Erythroblast (primary cell): ENCODE results near the gene MMEL1.
"Not testable (repeated sequence)": the region's sequence is repeated elsewhere in the genome, so short reads cannot be mapped to it uniquely, and the experiment has no call there.

Source experiments
- DNase-seq, 2 experiments: peaks; one replicate each; lab custom pipeline; 2025; lab: John Stamatoyannopoulos, UW
- GATA1 ChIP-seq: IDR thresholded peaks from 2 replicates; pipeline ENCODE4 v1.6.1; 2011; ENCODE audit warnings: low read depth, mild to moderate bottlenecking, control low read depth, low read length, moderate library complexity
- POLR2A ChIP-seq: IDR thresholded peaks from 2 replicates; pipeline ENCODE4 v1.6.1; 2011; ENCODE audit warnings: mild to moderate bottlenecking, low read length

Gene MMEL1

GRCh38 chr1:2635361-2636010 is 2.7 kb upstream of the MMEL1 start:
- DNase-seq = no peak
- TF ChIP-seq GATA1 (no peak), POLR2A (no peak)

- TF ChIP-seq GATA1 = no peak
- no peak for TF ChIP-seq POLR2A
- DNase-seq = no peak
Observed at GRCh38 chr1:2633936-2634491, 1.2 kb upstream of the MMEL1 start.

- TF ChIP-seq POLR2A (no peak), GATA1 (no peak)
- DNase-seq = no peak
Observed at GRCh38 chr1:2633366-2633935, 635 bp upstream of the MMEL1 start.

- no peak for DNase-seq
- TF ChIP-seq GATA1 (no peak), POLR2A (no peak)
Observed at GRCh38 chr1:2632051-2632430, 775 bp downstream of the MMEL1 start.

- TF ChIP-seq POLR2A (no peak), GATA1 (no peak)
- no peak for DNase-seq
Observed at GRCh38 chr1:2631136-2632050, 1.4 kb downstream of the MMEL1 start.

GRCh38 chr1:2630498-2631135 is 2.2 kb downstream of the MMEL1 start:
- no peak for TF ChIP-seq POLR2A
- TF ChIP-seq GATA1 = no peak
- no peak for DNase-seq

- DNase-seq = no peak
Observed at GRCh38 chr1:2629627-2630497, 3.0 kb downstream of the MMEL1 start.

GRCh38 chr1:2628933-2629626 is 3.7 kb downstream of the MMEL1 start:
- TF ChIP-seq POLR2A (no peak), GATA1 (no peak)
- no peak for DNase-seq

More at GRCh38 chr1:2629627-2630497, 3.0 kb downstream of the MMEL1 start:
- TF ChIP-seq POLR2A (no peak), GATA1 (no peak)

GRCh38 chr1:2628191-2628932 is 4.5 kb downstream of the MMEL1 start:
- TF ChIP-seq GATA1 (no peak), POLR2A (no peak)
- no peak for DNase-seq

- DNase-seq = no peak
Observed at GRCh38 chr1:2627746-2628145, 5.1 kb downstream of the MMEL1 start.

GRCh38 chr1:2625748-2626147 is 7.1 kb downstream of the MMEL1 start:
- not testable (repeated sequence) for DNase-seq

More at GRCh38 chr1:2627746-2628145, 5.1 kb downstream of the MMEL1 start:
- TF ChIP-seq GATA1 (no peak), POLR2A (no peak)
